Osteoblast (primary cell): ENCODE results near the gene OR5A1. TPM values are rescaled to one million over a fixed set of nuclear protein-coding genes. Genes with fewer than 3 reads are reported as not detected.

Experiments
- DNase-seq: peaks from one replicate; pipeline ENCODE4 v3.0.0; 2011; ENCODE audit warnings: low spot score, mixed read lengths; ENCODE audit not compliant: insufficient read length; ENCODE audit errors: missing footprints
- H2AFZ ChIP-seq: 2 replicates; pipeline ENCODE4 v1.6.0; 2011; ENCODE audit warnings: mild to moderate bottlenecking, low read length
- H3K27ac ChIP-seq: 2 replicates; pipeline ENCODE4 v1.5.1; 2011; ENCODE audit warnings: mild to moderate bottlenecking, low read depth, low read length, moderate library complexity
- H3K27me3 ChIP-seq: 2 replicates; pipeline ENCODE4 v1.6.0; 2012; ENCODE audit warnings: mild to moderate bottlenecking, control low read depth, inconsistent platforms, low read length, moderate library complexity; ENCODE audit not compliant: insufficient read depth
- H3K36me3 ChIP-seq: 2 replicates; pipeline ENCODE4 v1.5.1; 2011; ENCODE audit warnings: mild to moderate bottlenecking, low read length, control low read depth, moderate library complexity; ENCODE audit not compliant: insufficient read depth
- H3K4me1 ChIP-seq: 2 replicates; pipeline ENCODE4 v1.5.1; 2011; ENCODE audit warnings: mild to moderate bottlenecking, low read length, control low read depth, moderate library complexity; ENCODE audit not compliant: insufficient read depth
- H3K4me2 ChIP-seq: 2 replicates; pipeline ENCODE4 v1.6.0; 2011; ENCODE audit warnings: mild to moderate bottlenecking, low read length; ENCODE audit not compliant: insufficient read depth
- H3K4me3 ChIP-seq: fragments of 200-600 bp; sonication (generic); 3 replicates; pipeline ENCODE4 v1.5.1; 2012; ENCODE audit warnings: mild to moderate bottlenecking, low read length, inconsistent platforms; ENCODE audit not compliant: insufficient read depth
- H3K79me2 ChIP-seq: 2 replicates; pipeline ENCODE4 v1.6.0; 2012; ENCODE audit warnings: mild to moderate bottlenecking, low read length, control low read depth, inconsistent platforms; ENCODE audit not compliant: insufficient read depth
- H3K9me3 ChIP-seq: 2 replicates; pipeline ENCODE4 v1.5.1; 2011; ENCODE audit warnings: low read depth, low read length, control low read depth
- H4K20me1 ChIP-seq: 2 replicates; pipeline ENCODE4 v1.6.0; 2012; ENCODE audit warnings: mild to moderate bottlenecking, low read length, control low read depth; ENCODE audit not compliant: insufficient read depth
- total RNA-seq: library from RNA; depleted of rRNA; stranded (reverse); fragments of >200 nt; gene quantifications from 2 replicates; pipeline ENCODE4 v1.2.3, GENCODE V29; 2012
- TF ChIP-seq, protein P1 (sequence below): IDR thresholded peaks from 2 replicates; pipeline ENCODE4 v1.5.1; 2011; ENCODE audit warnings: mild to moderate bottlenecking, low read depth, low read length, moderate library complexity; ENCODE audit errors: extremely low read depth

The OR5A1 gene
- total RNA-seq, 1 donor: not detected

DNA sequence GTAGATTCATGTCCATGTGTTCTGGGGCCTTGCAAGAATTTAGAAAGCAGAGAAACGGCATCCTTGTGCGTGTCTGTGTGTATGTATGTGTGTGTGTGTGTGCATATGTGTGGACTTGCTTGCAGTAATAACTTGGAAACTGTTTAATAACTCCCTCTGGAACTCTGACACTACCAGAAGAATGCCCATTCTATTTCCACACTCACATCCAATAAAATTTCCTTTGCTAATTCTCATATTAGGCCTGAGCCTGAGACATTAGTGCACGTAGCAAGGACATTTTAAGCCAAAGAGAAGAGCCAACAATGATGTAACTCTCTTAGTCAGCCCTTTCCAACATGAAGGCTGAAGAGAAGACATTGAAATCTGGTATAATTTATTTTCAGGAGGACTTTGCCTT lies 23.6 kb downstream of the OR5A1 start:
- Histone ChIP-seq H3K27ac (no peak overlapping the region), H4K20me1 (no peaks in the 10 kb centered on the region), H3K4me2 (no peak overlapping the region), H3K27me3 (no peaks in the 10 kb centered on the region), H2AFZ (no peak overlapping the region), H3K79me2 (no peaks in the 10 kb centered on the region), H3K4me1 (no peaks in the 10 kb centered on the region), H3K4me3 (no peak overlapping the region), H3K9me3 (no peaks in the 10 kb centered on the region), H3K36me3 (no peaks in the 10 kb centered on the region)
- DNase-seq: no peak
- TF ChIP-seq, protein P1, sequence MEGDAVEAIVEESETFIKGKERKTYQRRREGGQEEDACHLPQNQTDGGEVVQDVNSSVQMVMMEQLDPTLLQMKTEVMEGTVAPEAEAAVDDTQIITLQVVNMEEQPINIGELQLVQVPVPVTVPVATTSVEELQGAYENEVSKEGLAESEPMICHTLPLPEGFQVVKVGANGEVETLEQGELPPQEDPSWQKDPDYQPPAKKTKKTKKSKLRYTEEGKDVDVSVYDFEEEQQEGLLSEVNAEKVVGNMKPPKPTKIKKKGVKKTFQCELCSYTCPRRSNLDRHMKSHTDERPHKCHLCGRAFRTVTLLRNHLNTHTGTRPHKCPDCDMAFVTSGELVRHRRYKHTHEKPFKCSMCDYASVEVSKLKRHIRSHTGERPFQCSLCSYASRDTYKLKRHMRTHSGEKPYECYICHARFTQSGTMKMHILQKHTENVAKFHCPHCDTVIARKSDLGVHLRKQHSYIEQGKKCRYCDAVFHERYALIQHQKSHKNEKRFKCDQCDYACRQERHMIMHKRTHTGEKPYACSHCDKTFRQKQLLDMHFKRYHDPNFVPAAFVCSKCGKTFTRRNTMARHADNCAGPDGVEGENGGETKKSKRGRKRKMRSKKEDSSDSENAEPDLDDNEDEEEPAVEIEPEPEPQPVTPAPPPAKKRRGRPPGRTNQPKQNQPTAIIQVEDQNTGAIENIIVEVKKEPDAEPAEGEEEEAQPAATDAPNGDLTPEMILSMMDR: no peak

DNA sequence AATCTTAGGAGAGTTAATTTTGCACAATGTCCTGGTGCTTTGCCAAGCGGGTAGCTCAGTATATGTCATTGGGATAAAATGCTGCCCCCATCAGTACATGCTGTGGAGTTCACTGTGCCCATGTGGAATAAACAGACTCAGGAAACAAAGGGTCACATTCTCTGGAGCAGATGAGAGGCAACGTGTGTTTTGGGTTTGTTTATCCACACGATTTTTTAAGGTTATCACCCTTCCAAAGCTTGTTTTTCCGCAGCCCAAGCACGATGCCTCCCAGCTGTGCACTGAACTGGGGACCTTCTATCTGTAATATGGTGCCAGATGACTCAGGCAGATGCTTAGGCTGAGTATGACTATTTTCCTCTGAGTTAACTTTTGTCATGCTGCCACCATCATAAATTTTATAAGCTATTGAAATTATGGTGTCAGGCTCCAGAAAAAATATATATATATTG lies 26.9 kb downstream of the OR5A1 start:
- Histone ChIP-seq H3K79me2 (no peaks in the 10 kb centered on the region), H3K36me3 (no peaks in the 10 kb centered on the region), H3K27ac (no peak overlapping the region), H3K4me2 (peak overlapping the region; percentile 3), H3K4me1 (no peaks in the 10 kb centered on the region), H3K9me3 (no peaks in the 10 kb centered on the region), H2AFZ (no peak overlapping the region), H3K27me3 (no peaks in the 10 kb centered on the region), H4K20me1 (no peaks in the 10 kb centered on the region), H3K4me3 (no peak overlapping the region)
- no peak for DNase-seq
- TF ChIP-seq, protein P1: peak; percentile 4

DNA sequence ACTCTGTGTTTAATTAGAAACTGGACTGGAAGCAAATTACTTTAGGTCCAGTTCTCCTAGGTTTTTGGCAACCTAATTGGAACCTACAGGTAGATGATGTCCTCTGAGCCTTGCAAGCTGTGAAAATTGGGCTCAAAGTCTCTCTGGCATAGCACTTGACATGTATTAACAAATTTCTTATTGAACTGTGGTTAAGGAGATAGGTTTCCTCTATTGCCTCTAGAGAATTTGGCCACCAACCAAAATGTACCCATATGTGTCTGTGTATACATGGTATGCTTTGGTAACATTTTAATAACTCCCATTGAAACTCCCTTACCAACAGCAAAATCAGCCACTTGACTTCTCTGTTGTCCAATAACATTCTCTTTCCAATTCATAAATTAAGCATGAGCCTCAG lies 36.7 kb downstream of the OR5A1 start, which contains the start of gene OR4D10:
Gene OR4D10 (plus strand): TSS at position 301 of the 400 bp plus-strand sequence. CDS start 4,115 bp downstream, outside the sequence.
- H3K36me3 ChIP-seq: no peaks in the 10 kb centered on the region
- H3K79me2 ChIP-seq: no peaks in the 10 kb centered on the region
- no peak within 1 kb of the TSS for H3K4me3 ChIP-seq
- H3K27ac ChIP-seq: no peak within 1 kb of the TSS
- TF ChIP-seq, protein P1: no peak
- H3K4me2 ChIP-seq: no peak within 1 kb of the TSS
- no peaks in the 10 kb centered on the region for H3K27me3 ChIP-seq
- H2AFZ ChIP-seq: no peak within 1 kb of the TSS
- no peak for DNase-seq
- no peaks in the 10 kb centered on the region for H3K4me1 ChIP-seq
- no peaks in the 10 kb centered on the region for H4K20me1 ChIP-seq
- no peaks in the 10 kb centered on the region for H3K9me3 ChIP-seq

DNA sequence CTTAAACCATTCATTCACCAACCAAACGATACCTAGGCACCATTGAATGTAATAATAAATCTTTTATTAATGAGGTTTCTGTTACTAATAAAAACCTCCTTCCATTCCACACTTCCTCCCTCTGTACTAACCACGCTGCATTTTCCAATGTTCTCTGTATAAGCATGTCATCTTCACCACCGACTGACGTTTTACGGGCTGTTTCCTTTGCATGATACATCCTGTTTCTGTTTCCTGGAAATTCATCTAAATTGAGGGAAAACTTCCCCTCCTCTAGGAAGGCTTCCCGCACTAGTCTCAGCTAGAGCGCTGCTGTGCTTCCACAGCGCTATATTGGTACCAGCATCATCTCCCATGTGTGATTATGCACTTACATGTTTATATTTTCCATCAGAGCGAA lies 38.9 kb downstream of the OR5A1 start:
- TF ChIP-seq, protein P1: no peak
- no peaks in the 10 kb centered on the region for H3K79me2 ChIP-seq
- no peaks in the 10 kb centered on the region for H3K36me3 ChIP-seq
- no peaks in the 10 kb centered on the region for H3K27me3 ChIP-seq
- H3K4me3 ChIP-seq: no peak overlapping the region
- no peak for DNase-seq
- no peak overlapping the region for H2AFZ ChIP-seq
- no peak overlapping the region for H3K4me2 ChIP-seq
- no peaks in the 10 kb centered on the region for H4K20me1 ChIP-seq
- H3K9me3 ChIP-seq: no peaks in the 10 kb centered on the region
- no peak overlapping the region for H3K27ac ChIP-seq
- H3K4me1 ChIP-seq: no peaks in the 10 kb centered on the region
